Measurements from ENCODE around the gene COL23A1.

Gene COL23A1

DNA sequence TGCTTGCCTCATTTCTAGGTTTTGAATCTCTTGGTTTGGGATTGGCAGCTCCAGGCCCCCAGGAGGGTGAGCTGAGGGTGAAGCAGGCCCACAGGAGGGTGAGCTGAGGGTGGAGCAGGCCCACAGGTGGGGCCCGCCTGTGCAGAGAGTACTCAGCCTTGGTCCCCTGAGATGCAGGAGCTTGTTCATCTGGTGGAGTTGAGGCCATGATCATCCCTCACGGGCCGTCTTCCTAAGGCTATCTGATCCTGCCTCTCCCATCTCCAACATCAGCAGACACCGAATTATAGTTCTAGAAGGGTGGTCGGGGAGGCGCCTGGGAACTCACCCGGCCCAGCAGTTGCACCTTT, 225.9 kb downstream of the COL23A1 start:
- Histone ChIP-seq H3K36me3 (ENCODE audit: control insufficient read depth in 5 of 5, insufficient read depth in 5 of 5, low read length in 5 of 5) (no peaks in the 10 kb centered on the region), H3K27ac (ENCODE audit: low read depth, low read length) (no peak overlapping the region), H3K4me1 (ENCODE audit: control insufficient read depth in 5 of 5, insufficient read depth in 5 of 5, low read length in 5 of 5) (peaks cover 0 to 13% (median 2%) of the 10 kb centered on the region in 5 donors), H3K9ac (ENCODE audit: low read length in 5 of 5) (no peak overlapping the region), H3K9me3 (ENCODE audit: control insufficient read depth in 5 of 5, low read length in 5 of 5) (no peaks in the 10 kb centered on the region), H3K4me3 (ENCODE audit: low read depth in 1 of 5, low read length in 5 of 5) (no peak overlapping the region), H3K27me3 (ENCODE audit: control insufficient read depth in 5 of 5, insufficient read depth in 4 of 5, low read length in 5 of 5) (peaks cover 0 to 22% (median 17%) of the 10 kb centered on the region in 5 donors)

DNA sequence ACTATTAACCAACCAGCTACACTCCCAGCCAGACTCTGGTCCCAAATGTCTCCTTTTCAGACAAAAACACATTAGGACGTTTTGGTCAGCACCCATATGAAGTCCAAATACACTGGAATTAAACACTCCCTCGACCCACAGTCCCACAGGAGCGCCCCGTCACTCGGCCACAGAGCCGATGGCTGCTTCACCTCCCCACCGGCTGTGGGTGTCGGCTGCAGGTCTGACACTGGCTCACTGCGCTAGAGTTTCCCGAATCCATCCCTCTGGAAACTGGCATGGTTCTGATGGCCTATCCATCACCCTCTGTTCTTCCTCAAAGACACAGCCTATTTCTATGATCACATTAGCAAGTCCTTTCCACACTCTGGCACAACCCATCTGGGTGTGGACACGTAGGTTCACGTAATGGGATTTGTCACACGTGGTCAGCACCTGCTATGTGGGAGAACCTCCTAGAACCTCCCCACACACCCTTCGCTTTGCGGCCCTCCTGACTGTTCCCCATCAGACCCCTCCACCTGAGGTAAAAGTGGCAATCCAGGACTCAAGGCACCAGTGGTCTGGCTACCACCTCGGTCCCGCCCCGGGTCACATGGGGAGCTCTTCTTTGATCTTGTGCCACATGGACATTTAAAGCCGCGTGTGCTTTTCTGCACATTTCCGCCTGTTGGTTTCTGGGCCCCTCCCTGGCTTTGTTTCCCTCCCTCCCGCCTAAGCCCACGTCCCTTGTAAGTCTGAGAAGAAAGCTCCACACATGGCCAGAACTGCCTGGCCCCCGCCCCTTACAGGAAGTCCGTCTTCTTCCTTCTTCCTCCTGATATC, 226.5 kb downstream of the COL23A1 start:
- H3K9me3 ChIP-seq (ENCODE audit: control insufficient read depth in 5 of 5, low read length in 5 of 5) = no peaks in the 10 kb centered on the region
- H3K36me3 ChIP-seq (ENCODE audit: control insufficient read depth in 5 of 5, insufficient read depth in 5 of 5, low read length in 5 of 5) = no peaks in the 10 kb centered on the region
- peaks cover 0 to 22% (median 17%) of the 10 kb centered on the region in 5 donors for H3K27me3 ChIP-seq (ENCODE audit: control insufficient read depth in 5 of 5, insufficient read depth in 4 of 5, low read length in 5 of 5)
- H3K4me3 ChIP-seq (ENCODE audit: low read depth in 1 of 5, low read length in 5 of 5) = no peak overlapping the region
- no peak overlapping the region for H3K9ac ChIP-seq (ENCODE audit: low read length in 5 of 5)
- peaks cover 0 to 13% (median 2%) of the 10 kb centered on the region in 5 donors for H3K4me1 ChIP-seq (ENCODE audit: control insufficient read depth in 5 of 5, insufficient read depth in 5 of 5, low read length in 5 of 5)
- H3K27ac ChIP-seq (ENCODE audit: low read depth, low read length) = no peak overlapping the region

DNA sequence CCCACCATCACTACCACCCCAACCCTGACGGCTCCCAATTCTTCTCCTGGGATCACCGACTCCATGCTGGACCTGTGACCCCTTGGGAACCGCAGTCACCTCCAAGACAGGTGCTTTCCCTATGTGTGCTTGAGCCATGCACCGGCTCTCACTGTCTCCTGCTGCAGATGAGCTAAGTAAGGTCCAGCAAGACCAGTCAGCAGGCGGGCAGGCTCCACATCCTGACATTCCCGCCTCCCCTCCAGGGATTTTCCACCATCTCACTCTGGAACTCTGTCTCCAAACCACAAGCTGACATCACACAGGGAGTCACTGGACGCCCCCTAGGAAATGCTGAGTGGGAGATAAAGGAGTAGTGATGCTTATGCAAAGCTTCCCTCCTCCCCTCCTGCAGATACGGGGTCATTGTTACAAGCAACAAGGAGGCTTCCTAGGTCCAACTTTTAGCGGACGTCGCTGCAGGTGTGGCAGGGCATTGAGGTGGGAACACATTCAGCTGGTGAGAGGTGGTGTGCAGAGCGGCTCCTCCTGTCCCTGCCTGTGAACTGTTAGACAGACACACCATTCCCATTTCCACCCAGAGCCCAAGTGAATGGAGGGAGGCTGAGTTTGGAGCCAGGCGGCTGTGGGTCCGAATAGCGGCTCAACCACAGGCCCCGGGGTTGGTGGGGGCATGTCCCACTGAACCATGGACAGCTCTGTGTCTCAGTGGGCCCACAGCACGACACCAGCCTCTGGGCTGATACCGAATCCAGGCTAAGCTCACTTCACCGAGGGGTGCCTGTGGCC, 228.3 kb downstream of the COL23A1 start:
- no peak overlapping the region for H3K4me3 ChIP-seq (ENCODE audit: low read depth in 1 of 5, low read length in 5 of 5)
- no peaks in the 10 kb centered on the region for H3K9me3 ChIP-seq (ENCODE audit: control insufficient read depth in 5 of 5, low read length in 5 of 5)
- H3K27me3 ChIP-seq (ENCODE audit: control insufficient read depth in 5 of 5, insufficient read depth in 4 of 5, low read length in 5 of 5) = peaks cover 4 to 19% (median 11%) of the 10 kb centered on the region in 5 donors
- H3K36me3 ChIP-seq (ENCODE audit: control insufficient read depth in 5 of 5, insufficient read depth in 5 of 5, low read length in 5 of 5) = no peaks in the 10 kb centered on the region
- peaks cover 0 to 19% (median 6%) of the 10 kb centered on the region in 5 donors for H3K4me1 ChIP-seq (ENCODE audit: control insufficient read depth in 5 of 5, insufficient read depth in 5 of 5, low read length in 5 of 5)
- H3K27ac ChIP-seq (ENCODE audit: low read depth, low read length) = no peak overlapping the region
- no peak overlapping the region for H3K9ac ChIP-seq (ENCODE audit: low read length in 5 of 5)

DNA sequence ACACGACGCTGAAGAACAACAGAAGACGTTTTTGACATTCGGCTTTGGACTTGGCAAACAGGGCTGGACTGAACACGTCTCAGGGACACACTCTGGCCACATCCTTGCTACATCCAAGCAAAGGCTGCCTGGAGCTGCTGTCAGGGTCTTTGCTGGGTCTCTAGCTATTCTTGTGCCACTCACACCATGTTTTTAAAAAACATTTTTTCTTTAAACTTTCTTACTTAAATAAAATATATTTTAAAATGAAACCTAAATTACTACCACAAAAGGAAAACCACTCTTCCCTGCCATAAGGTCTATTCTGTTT, 229.3 kb downstream of the COL23A1 start:
- H3K27ac ChIP-seq (ENCODE audit: low read depth, low read length) = no peak overlapping the region
- H3K9ac ChIP-seq (ENCODE audit: low read length in 5 of 5) = no peak overlapping the region
- no peaks in the 10 kb centered on the region for H3K9me3 ChIP-seq (ENCODE audit: control insufficient read depth in 5 of 5, low read length in 5 of 5)
- H3K27me3 ChIP-seq (ENCODE audit: control insufficient read depth in 5 of 5, insufficient read depth in 4 of 5, low read length in 5 of 5) = peaks cover 9 to 24% (median 16%) of the 10 kb centered on the region in 5 donors
- peaks cover 0 to 27% (median 12%) of the 10 kb centered on the region in 5 donors for H3K4me1 ChIP-seq (ENCODE audit: control insufficient read depth in 5 of 5, insufficient read depth in 5 of 5, low read length in 5 of 5)
- no peak overlapping the region for H3K4me3 ChIP-seq (ENCODE audit: low read depth in 1 of 5, low read length in 5 of 5)
- no peaks in the 10 kb centered on the region for H3K36me3 ChIP-seq (ENCODE audit: control insufficient read depth in 5 of 5, insufficient read depth in 5 of 5, low read length in 5 of 5)

DNA sequence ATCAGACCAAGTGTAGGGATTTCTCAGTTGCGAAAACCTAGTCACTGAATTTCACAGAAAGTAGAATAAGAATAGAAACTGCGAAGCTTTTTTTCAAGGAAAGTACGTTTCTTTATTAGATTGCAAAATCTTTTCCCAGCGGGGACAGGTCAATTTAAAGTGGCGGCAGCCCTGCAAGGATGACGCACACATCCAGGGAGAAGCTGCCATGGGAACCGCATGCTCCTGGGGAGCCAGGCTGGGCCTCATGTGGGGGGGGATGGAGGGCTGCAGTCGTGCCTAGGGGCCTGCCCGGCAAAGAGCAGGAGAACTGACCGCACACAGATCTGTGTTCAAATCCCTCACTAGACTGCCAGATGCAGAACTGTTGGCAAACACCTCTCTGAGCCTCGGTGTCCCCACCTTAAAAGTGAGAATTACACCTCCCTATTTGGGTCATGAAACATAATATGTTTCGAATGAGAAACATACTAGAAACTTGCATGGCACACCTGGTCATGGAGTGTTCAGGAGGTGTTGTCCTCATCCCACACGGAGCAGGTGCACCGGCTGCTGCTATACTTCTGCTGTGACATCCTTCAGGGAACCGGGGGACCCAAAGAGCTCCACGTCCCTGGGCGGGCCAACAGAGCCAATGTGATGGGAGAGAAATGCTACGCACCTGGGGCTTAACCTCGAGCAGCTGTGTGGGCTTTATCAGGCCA, 229.8 kb downstream of the COL23A1 start:
- Histone ChIP-seq H3K27ac (ENCODE audit: low read depth, low read length) (no peak overlapping the region), H3K9ac (ENCODE audit: low read length in 5 of 5) (no peak overlapping the region), H3K9me3 (ENCODE audit: control insufficient read depth in 5 of 5, low read length in 5 of 5) (no peaks in the 10 kb centered on the region), H3K27me3 (ENCODE audit: control insufficient read depth in 5 of 5, insufficient read depth in 4 of 5, low read length in 5 of 5) (peaks cover 9 to 25% (median 16%) of the 10 kb centered on the region in 5 donors), H3K4me3 (ENCODE audit: low read depth in 1 of 5, low read length in 5 of 5) (no peak overlapping the region), H3K4me1 (ENCODE audit: control insufficient read depth in 5 of 5, insufficient read depth in 5 of 5, low read length in 5 of 5) (peaks cover 0 to 27% (median 12%) of the 10 kb centered on the region in 5 donors), H3K36me3 (ENCODE audit: control insufficient read depth in 5 of 5, insufficient read depth in 5 of 5, low read length in 5 of 5) (no peaks in the 10 kb centered on the region)

DNA sequence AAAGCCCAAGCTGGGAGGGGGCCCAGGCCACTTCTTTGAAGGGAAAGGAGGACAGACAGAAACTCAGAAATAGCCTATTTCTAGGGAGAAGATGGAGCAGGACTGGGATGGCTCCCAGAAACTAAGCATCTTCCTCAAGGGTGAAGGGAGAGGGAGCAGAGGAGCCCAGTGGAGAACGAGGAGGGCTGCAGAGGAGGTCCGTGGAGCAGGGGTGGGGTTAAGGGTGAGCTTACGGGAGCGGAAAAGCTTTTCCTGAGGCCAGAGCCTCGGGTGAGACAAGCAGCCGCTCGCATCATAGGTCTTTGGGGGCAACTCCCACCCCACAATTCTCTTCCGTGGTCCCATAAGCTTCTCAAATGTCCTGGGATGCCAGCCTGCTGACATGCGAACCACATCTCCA, 230.5 kb downstream of the COL23A1 start:
- no peak overlapping the region for H3K4me3 ChIP-seq (ENCODE audit: low read depth in 1 of 5, low read length in 5 of 5)
- no peak overlapping the region for H3K27ac ChIP-seq (ENCODE audit: low read depth, low read length)
- H3K4me1 ChIP-seq (ENCODE audit: control insufficient read depth in 5 of 5, insufficient read depth in 5 of 5, low read length in 5 of 5) = peaks cover 0 to 27% (median 12%) of the 10 kb centered on the region in 5 donors
- peak overlapping the region in 1 of 5 donors; percentile 1 for H3K9ac ChIP-seq (ENCODE audit: low read length in 5 of 5)
- no peaks in the 10 kb centered on the region for H3K36me3 ChIP-seq (ENCODE audit: control insufficient read depth in 5 of 5, insufficient read depth in 5 of 5, low read length in 5 of 5)
- peaks cover 9 to 25% (median 16%) of the 10 kb centered on the region in 5 donors for H3K27me3 ChIP-seq (ENCODE audit: control insufficient read depth in 5 of 5, insufficient read depth in 4 of 5, low read length in 5 of 5)
- H3K9me3 ChIP-seq (ENCODE audit: control insufficient read depth in 5 of 5, low read length in 5 of 5) = no peaks in the 10 kb centered on the region

DNA sequence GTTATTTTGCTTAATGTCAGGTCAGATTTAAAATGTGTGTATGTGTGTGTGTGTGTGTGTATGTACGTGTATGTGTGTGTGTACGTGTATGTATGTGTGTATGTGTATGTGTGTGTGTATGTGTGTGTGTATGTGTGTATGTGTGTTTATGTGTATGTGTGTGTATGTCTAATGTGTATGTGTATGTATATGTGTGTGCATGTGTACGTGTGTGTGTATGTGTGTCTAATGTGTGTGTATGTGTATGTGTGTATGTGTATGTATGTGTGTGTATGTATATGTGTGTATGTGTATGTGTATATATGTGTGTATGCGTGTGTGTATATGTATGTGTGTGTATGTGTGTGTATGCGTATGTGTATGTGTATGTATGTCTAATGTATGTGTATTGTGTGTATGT, 232.5 kb downstream of the COL23A1 start:
- Histone ChIP-seq H3K27ac (ENCODE audit: low read depth, low read length) (no peak overlapping the region), H3K9me3 (ENCODE audit: control insufficient read depth in 5 of 5, low read length in 5 of 5) (no peaks in the 10 kb centered on the region)

DNA sequence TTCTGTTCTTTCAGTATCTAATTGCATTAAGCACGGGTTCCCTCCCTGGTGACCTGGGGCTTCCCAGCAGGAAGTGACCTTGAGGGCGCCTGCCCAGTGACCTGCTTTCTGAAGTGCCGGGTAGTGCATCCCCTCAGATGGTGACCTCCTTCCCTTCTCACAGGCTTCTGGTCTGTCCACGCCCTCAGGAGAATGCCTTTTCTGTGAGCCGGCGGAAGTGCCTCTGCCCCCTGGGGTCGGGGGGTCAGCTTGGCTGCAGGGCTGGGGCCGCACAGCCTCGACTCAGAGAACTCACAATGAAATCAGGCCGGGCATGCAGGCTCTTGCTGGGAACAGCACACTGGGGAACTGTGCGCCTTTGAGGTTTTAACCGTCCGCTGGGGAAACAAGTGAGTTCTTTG, 233.1 kb downstream of the COL23A1 start:
- Histone ChIP-seq H3K9ac (ENCODE audit: low read length in 5 of 5) (no peak overlapping the region), H3K27ac (ENCODE audit: low read depth, low read length) (no peak overlapping the region), H3K4me3 (ENCODE audit: low read depth in 1 of 5, low read length in 5 of 5) (no peak overlapping the region), H3K9me3 (ENCODE audit: control insufficient read depth in 5 of 5, low read length in 5 of 5) (no peaks in the 10 kb centered on the region), H3K27me3 (ENCODE audit: control insufficient read depth in 5 of 5, insufficient read depth in 4 of 5, low read length in 5 of 5) (peaks cover 9 to 25% (median 13%) of the 10 kb centered on the region in 5 donors), H3K4me1 (ENCODE audit: control insufficient read depth in 5 of 5, insufficient read depth in 5 of 5, low read length in 5 of 5) (peaks cover 0 to 19% (median 12%) of the 10 kb centered on the region in 5 donors), H3K36me3 (ENCODE audit: control insufficient read depth in 5 of 5, insufficient read depth in 5 of 5, low read length in 5 of 5) (no peaks in the 10 kb centered on the region)

More for the DNA sequence above, 232.5 kb downstream of the COL23A1 start:
- H3K4me3 ChIP-seq (ENCODE audit: low read depth in 1 of 5, low read length in 5 of 5) = no peak overlapping the region
- peaks cover 9 to 25% (median 16%) of the 10 kb centered on the region in 5 donors for H3K27me3 ChIP-seq (ENCODE audit: control insufficient read depth in 5 of 5, insufficient read depth in 4 of 5, low read length in 5 of 5)
- peaks cover 0 to 19% (median 12%) of the 10 kb centered on the region in 5 donors for H3K4me1 ChIP-seq (ENCODE audit: control insufficient read depth in 5 of 5, insufficient read depth in 5 of 5, low read length in 5 of 5)
- H3K9ac ChIP-seq (ENCODE audit: low read length in 5 of 5) = no peak overlapping the region
- no peaks in the 10 kb centered on the region for H3K36me3 ChIP-seq (ENCODE audit: control insufficient read depth in 5 of 5, insufficient read depth in 5 of 5, low read length in 5 of 5)

DNA sequence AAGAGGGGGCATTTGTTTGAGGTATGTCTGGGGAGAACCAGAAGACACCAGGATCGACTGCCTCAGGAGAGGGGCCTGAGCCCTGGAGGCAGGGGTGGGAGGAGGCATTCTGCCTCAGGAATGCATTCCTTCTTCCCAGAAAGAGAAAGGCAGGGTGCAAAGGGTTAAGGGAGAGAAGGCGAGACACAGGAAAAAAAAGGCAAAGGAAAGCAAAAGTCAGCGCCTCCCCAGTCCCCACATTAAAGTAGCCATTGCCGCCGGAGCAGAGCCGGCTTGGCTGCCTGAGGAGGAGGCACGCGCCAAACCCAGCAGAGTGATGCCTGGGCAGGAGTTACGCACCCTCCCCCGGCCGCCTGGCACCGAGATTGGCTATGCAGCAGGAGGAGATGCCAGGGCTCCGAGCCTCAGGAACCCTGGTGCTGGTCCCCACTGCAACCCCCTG, 233.7 kb downstream of the COL23A1 start:
- Histone ChIP-seq H3K9me3 (ENCODE audit: control insufficient read depth in 5 of 5, low read length in 5 of 5) (no peaks in the 10 kb centered on the region), H3K27ac (ENCODE audit: low read depth, low read length) (no peak overlapping the region), H3K4me3 (ENCODE audit: low read depth in 1 of 5, low read length in 5 of 5) (no peak overlapping the region), H3K27me3 (ENCODE audit: control insufficient read depth in 5 of 5, insufficient read depth in 4 of 5, low read length in 5 of 5) (peaks cover 4 to 20% (median 12%) of the 10 kb centered on the region in 5 donors), H3K36me3 (ENCODE audit: control insufficient read depth in 5 of 5, insufficient read depth in 5 of 5, low read length in 5 of 5) (no peaks in the 10 kb centered on the region), H3K4me1 (ENCODE audit: control insufficient read depth in 5 of 5, insufficient read depth in 5 of 5, low read length in 5 of 5) (peaks cover 0 to 18% (median 12%) of the 10 kb centered on the region in 5 donors), H3K9ac (ENCODE audit: low read length in 5 of 5) (no peak overlapping the region)
